Activated CD4-positive, alpha-beta T cell treated with anti-CD3 and anti-CD28 coated beads, Interleukin-2, amount 50 U/mL, for 24 hours (primary cell): ENCODE data around the gene SCNN1G.

ENCODE experiments used
- DNase-seq, 2 donors: peaks; one replicate each; pipeline ENCODE4 v3.0.0-alpha.2; 2020; ENCODE audit warnings: low read depth in 1 of 2, low spot score in 1 of 2

SCNN1G gene

GRCh38 chr16:23149993-23150364 is 32.6 kb upstream of the SCNN1G start:
- DNase-seq: no peak

- DNase-seq: no peak
Observed at GRCh38 chr16:23152386-23153178, 30.0 kb upstream of the SCNN1G start.

- no peak for DNase-seq
Observed at GRCh38 chr16:23155445-23156049, 27.0 kb upstream of the SCNN1G start.

- DNase-seq: no peak
Observed at GRCh38 chr16:23156110-23156509, 26.4 kb upstream of the SCNN1G start.

- DNase-seq: no peak
Observed at GRCh38 chr16:23156946-23157460, 25.5 kb upstream of the SCNN1G start.

- DNase-seq: no peak
Observed at GRCh38 chr16:23158114-23158513, 24.4 kb upstream of the SCNN1G start.

- no peak for DNase-seq
Observed at GRCh38 chr16:23160082-23160481, 22.5 kb upstream of the SCNN1G start.

- no peak for DNase-seq
Observed at GRCh38 chr16:23160574-23160973, 22.0 kb upstream of the SCNN1G start.

- DNase-seq: no peak
Observed at GRCh38 chr16:23163921-23164320, 18.6 kb upstream of the SCNN1G start.

- no peak for DNase-seq
Observed at GRCh38 chr16:23164736-23165135, 17.8 kb upstream of the SCNN1G start.

- no peak for DNase-seq
Observed at GRCh38 chr16:23172583-23172982, 10.0 kb upstream of the SCNN1G start.

GRCh38 chr16:23172994-23173393 is 9.6 kb upstream of the SCNN1G start:
- DNase-seq: no peak

GRCh38 chr16:23174622-23175021 is 7.9 kb upstream of the SCNN1G start:
- no peak for DNase-seq

GRCh38 chr16:23175651-23176050 is 6.9 kb upstream of the SCNN1G start:
- no peak for DNase-seq

GRCh38 chr16:23181506-23181905 is 1.0 kb upstream of the SCNN1G start:
- no peak for DNase-seq

- DNase-seq: peak; percentile 45 to 51
Observed at GRCh38 chr16:23182206-23182678, 303 bp upstream of the SCNN1G start.

- DNase-seq: no peak
Observed at GRCh38 chr16:23183543-23183862, 958 bp downstream of the SCNN1G start.

GRCh38 chr16:23185656-23186055 is 3.1 kb downstream of the SCNN1G start:
- DNase-seq: no peak

GRCh38 chr16:23186171-23186570 is 3.6 kb downstream of the SCNN1G start:
- no peak for DNase-seq

GRCh38 chr16:23187341-23187740 is 4.8 kb downstream of the SCNN1G start:
- DNase-seq: no peak

- no peak for DNase-seq
Observed at GRCh38 chr16:23188911-23189310, 6.4 kb downstream of the SCNN1G start.

- DNase-seq: no peak
Observed at GRCh38 chr16:23194497-23195221, 12.1 kb downstream of the SCNN1G start.
